Measurements from ENCODE around the gene EXPH5.

EXPH5 gene

GRCh38 chr11:108562746-108563581, 30.6 kb downstream of the EXPH5 start:
- DNase-seq (ENCODE audit: low spot score) = no peak

GRCh38 chr11:108561535-108561991, 32.0 kb downstream of the EXPH5 start:
- DNase-seq (ENCODE audit: low spot score) = no peak

GRCh38 chr11:108559904-108560303, 33.7 kb downstream of the EXPH5 start:
- DNase-seq (ENCODE audit: low spot score) = no peak

GRCh38 chr11:108559340-108559739, 34.2 kb downstream of the EXPH5 start:
- no peak for DNase-seq (ENCODE audit: low spot score)

- no peak for DNase-seq (ENCODE audit: low spot score)
Observed at GRCh38 chr11:108558222-108558621, 35.3 kb downstream of the EXPH5 start.

GRCh38 chr11:108556019-108556418, 37.5 kb downstream of the EXPH5 start:
- no peak for DNase-seq (ENCODE audit: low spot score)

- DNase-seq (ENCODE audit: low spot score) = peak; percentile 54
Observed at GRCh38 chr11:108551651-108552462, 41.7 kb downstream of the EXPH5 start.

- DNase-seq (ENCODE audit: low spot score) = no peak
Observed at GRCh38 chr11:108549319-108549885, 44.2 kb downstream of the EXPH5 start.

GRCh38 chr11:108545909-108546501, 47.6 kb downstream of the EXPH5 start:
- no peak for DNase-seq (ENCODE audit: low spot score)

GRCh38 chr11:108543316-108543964, 50.1 kb downstream of the EXPH5 start:
- DNase-seq (ENCODE audit: low spot score) = no peak

- DNase-seq (ENCODE audit: low spot score) = no peak
Observed at GRCh38 chr11:108541531-108541930, 52.0 kb downstream of the EXPH5 start.

GRCh38 chr11:108538502-108538901, 55.1 kb downstream of the EXPH5 start:
- DNase-seq (ENCODE audit: low spot score) = no peak

GRCh38 chr11:108538022-108538424, 55.5 kb downstream of the EXPH5 start:
- no peak for DNase-seq (ENCODE audit: low spot score)

GRCh38 chr11:108536783-108537182, 56.8 kb downstream of the EXPH5 start:
- DNase-seq (ENCODE audit: low spot score) = no peak

GRCh38 chr11:108535384-108535955, 58.1 kb downstream of the EXPH5 start:
- no peak for DNase-seq (ENCODE audit: low spot score)

- no peak for DNase-seq (ENCODE audit: low spot score)
Observed at GRCh38 chr11:108534274-108534882, 59.2 kb downstream of the EXPH5 start.

- no peak for DNase-seq (ENCODE audit: low spot score)
Observed at GRCh38 chr11:108530426-108530825, 63.1 kb downstream of the EXPH5 start.

- DNase-seq (ENCODE audit: low spot score) = no peak
Observed at GRCh38 chr11:108527382-108527781, 66.2 kb downstream of the EXPH5 start.

- no peak for DNase-seq (ENCODE audit: low spot score)
Observed at GRCh38 chr11:108525161-108525560, 68.4 kb downstream of the EXPH5 start.

GRCh38 chr11:108524422-108524821, 69.1 kb downstream of the EXPH5 start:
- DNase-seq (ENCODE audit: low spot score) = no peak

GRCh38 chr11:108522318-108522717, 71.2 kb downstream of the EXPH5 start:
- no peak for DNase-seq (ENCODE audit: low spot score)
